GM18517 (cell line): Measurements from ENCODE around the gene HYAL2.
A peak's percentile ranks its signal among the peaks of the same experiment; 100 is the strongest.
"Not testable (repeated sequence)": the region's sequence is repeated elsewhere in the genome, so short reads cannot be mapped to it uniquely, and the experiment has no call there.

Source experiments
- ATAC-seq: cut with Tn5 transposase; IDR thresholded peaks from one replicate; pipeline ENCODE4 v1.9.1; 2021; ENCODE audit warnings: mild to moderate bottlenecking, moderate library complexity; ENCODE audit not compliant: unreplicated experiment

Gene HYAL2

DNA sequence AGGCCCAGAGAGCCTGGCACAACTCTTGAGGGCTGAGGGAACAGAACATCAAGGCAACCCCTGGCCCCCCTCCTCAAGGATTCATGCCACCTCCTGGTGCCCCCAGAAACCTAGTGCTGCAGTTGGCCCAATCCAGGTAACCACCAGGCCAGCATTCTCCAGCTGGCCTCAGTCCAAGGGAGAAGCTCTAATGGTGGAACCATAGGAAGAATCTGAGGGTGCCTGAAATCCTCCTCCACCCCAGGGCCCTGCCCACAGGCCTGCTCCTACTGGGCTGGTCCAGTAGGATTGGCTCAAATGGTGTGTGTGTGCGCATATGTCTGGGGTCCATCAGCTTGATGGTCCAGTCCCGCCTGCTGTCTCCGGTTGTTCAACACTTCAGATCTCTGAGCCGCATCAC is 7.7 kb downstream of the HYAL2 start:
- ATAC-seq: no peak

GRCh38 chr3:50314342-50314741 is 8.2 kb downstream of the HYAL2 start:
- no peak for ATAC-seq

DNA sequence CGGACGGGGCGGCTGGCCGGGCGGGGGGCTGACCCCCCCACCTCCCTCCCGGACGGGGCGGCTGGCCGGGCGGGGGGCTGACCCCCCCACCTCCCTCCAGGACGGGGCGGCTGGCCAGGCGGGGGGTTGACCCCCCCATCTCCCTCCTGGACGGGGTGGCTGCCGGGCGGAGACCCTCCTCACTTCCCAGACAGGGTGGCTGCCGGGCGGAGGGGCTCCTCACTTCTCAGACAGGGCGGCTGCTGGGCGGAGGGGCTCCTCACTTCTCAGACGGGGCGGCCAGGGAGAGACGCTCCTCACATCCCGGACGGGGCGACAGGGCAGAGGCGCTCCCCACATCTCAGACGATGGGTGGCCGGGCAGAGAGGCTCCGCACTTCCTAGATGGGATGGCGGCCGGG is 10.5 kb downstream of the HYAL2 start:
- ATAC-seq: not testable (repeated sequence)

DNA sequence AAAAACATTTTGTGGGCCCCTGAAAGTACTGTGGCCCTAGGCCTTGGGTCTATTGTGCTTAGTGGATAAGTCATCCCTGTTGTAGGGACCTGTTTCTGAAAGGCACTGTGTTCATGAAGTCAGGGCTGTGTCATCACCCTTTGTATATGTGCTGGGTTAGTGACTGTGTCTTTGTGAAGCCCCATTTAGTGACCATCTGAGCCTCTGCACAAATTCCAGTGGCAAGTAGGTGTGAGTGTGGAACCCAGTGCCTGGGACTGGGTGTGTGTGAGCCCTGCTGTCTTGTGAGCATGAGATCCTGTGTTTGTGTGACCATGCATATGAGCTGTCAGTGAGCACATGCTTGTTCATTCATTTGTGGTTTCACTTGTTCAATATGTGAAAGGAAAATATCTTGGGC is 17.9 kb downstream of the HYAL2 start:
- ATAC-seq: no peak

DNA sequence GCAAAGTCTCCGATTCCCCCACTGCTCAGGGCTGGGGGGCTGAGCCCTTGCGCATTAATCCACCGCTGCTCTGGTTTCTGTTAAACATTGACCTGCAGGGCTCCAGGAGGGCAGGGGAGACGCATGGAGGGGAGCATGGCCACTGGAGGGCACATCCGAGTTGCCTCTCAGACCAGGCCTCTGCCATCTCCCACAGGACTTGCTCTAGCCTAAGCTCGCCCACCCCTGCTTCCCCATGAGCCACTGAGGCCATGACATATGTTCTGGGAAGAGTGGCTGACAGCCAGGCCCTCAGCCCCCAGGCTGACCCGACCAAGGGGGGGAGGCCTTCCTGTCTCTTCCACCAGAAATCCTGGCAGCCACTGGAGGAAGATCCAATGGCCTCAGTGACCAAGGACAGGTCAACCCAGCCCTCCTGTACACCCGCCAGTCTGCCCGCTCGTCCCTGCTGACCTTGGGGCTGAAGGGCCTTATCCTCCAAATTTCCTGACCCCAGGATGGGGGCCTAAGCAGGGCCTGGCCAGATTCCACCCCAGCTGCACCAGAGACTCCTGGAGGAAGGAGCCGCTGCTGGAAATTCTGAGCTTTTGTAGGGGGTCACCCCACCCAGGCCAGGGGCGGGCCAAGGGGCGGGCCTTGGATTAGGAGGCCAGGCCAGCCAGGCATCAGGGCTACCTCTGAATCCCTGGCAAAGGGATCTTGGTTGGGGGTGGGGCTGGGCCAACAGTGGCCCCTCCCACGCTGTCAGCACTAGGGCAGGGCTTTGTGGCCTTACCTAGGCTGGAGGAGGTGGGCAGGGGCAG is 19.3 kb downstream of the HYAL2 start, which contains the start of gene HYAL1:
TSS of gene HYAL1 (minus strand) at position 562 of the 803 bp plus-strand sequence. CDS start 618 bp downstream, outside the sequence.
- ATAC-seq: no peak

- ATAC-seq: no peak
Measured at GRCh38 chr3:50302095-50303012, 20.2 kb downstream of the HYAL2 start.

GRCh38 chr3:50300681-50301254 is 21.8 kb downstream of the HYAL2 start:
- no peak for ATAC-seq

- no peak for ATAC-seq
Measured at GRCh38 chr3:50299929-50300680, 22.4 kb downstream of the HYAL2 start.

DNA sequence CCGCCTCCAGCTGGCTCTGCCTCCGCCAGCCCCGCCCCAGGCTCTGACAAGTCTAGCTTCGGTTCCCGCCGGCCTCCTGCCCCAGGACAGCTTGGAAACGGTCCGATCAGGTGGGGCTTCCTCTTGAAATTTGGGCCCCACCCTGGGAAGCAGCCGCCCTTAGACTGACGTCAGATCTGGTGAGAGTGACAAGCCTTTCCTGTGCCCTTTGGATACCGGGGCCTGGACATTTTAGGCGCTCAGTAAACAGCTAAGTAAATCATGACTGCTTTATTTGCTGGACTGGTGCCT is 23.0 kb downstream of the HYAL2 start:
- no peak for ATAC-seq

DNA sequence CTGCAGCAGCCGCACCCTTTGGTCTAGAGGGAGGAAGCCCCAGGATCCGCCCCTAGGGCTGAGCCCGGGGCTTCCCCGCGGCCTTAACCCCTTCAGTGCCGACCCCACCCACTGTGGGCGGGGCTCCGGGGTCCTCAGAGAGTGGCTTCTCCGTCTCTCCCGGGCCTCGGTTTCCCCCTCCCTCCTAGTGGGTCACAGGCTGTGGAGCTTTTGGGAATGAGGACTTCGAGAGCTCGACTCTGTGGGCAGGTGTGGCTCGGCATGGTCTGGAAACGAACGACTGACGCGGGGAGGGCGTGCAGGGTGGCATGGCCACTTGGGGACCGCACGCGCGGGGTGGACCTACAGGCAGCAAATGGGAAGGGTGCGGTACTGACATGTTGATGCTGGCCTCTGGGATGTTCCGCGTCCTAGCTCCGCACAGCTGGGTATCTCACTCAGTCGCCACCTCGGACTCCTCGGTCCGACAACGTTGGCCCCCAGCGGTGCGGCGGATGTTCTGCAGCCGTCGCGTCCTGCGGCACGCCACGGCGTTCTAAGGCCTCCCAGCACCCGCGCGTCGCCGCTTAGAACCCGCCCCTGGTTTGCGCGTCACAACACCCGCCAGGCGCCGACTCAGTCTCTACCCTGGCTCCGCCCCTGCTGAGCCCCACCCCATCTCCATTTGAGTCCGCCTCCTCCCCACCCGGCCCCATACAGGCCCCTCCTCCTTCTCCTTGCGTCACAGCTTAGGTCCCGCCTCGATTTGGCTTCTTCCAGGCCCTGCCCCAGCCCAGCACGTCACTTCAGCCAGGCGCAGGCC is 23.5 kb downstream of the HYAL2 start, which contains the start of the genes HYAL3 and NAA80:
TSS of gene HYAL3 (minus strand) at position 570 of the 802 bp plus-strand sequence. CDS start 3,803 bp downstream, outside the sequence.
TSS of gene NAA80 (minus strand) at position 570 of the 802 bp plus-strand sequence. CDS start 1,942 bp downstream, outside the sequence.
- ATAC-seq: peak; percentile 79

GRCh38 chr3:50297896-50298725 is 24.4 kb downstream of the HYAL2 start:
- no peak for ATAC-seq

GRCh38 chr3:50297384-50297775 is 25.2 kb downstream of the HYAL2 start:
- ATAC-seq: no peak

GRCh38 chr3:50296721-50297383 is 25.7 kb downstream of the HYAL2 start:
- no peak for ATAC-seq

DNA sequence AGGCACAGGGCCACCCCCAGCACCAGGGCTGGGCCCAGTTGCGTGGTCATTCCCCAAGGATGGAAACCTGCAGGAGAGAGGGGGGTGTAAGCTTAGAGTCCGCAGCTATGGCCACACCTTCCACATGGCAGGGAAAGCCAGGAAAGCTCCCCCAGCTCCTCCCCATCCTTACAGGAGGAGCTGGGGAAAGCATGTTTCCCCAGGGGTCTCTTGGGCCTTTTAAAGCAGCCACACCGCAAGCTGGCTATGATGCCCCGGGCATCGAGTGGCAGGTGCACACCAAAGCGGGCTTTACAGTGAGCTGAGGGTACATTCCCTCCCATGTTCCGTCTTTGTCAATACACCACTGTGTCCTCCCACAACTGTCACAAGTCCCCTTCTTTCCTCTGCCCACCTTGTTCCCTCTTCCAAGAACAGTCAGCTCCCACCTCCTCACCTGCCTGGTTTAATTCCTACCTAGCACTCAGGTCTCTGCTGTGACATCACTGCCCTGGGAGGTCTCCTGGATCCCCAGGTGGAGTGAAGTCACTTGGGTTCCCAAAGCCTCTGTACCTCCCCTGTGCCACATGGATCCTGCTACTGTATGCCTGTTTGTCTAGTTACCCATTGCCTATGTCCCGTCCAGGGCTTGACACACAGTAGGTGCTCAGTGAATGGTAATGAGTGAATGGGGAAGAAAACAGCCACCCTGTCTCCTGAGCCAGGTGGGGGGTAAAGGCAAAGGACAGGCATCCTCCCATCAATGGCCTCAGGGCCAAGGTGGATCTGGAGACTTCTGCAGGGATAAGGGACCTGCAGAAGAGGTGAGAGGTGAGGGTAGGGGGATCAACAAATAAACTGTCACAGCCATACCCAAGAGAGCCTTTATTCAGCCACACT is 26.8 kb downstream of the HYAL2 start:
- ATAC-seq: no peak

DNA sequence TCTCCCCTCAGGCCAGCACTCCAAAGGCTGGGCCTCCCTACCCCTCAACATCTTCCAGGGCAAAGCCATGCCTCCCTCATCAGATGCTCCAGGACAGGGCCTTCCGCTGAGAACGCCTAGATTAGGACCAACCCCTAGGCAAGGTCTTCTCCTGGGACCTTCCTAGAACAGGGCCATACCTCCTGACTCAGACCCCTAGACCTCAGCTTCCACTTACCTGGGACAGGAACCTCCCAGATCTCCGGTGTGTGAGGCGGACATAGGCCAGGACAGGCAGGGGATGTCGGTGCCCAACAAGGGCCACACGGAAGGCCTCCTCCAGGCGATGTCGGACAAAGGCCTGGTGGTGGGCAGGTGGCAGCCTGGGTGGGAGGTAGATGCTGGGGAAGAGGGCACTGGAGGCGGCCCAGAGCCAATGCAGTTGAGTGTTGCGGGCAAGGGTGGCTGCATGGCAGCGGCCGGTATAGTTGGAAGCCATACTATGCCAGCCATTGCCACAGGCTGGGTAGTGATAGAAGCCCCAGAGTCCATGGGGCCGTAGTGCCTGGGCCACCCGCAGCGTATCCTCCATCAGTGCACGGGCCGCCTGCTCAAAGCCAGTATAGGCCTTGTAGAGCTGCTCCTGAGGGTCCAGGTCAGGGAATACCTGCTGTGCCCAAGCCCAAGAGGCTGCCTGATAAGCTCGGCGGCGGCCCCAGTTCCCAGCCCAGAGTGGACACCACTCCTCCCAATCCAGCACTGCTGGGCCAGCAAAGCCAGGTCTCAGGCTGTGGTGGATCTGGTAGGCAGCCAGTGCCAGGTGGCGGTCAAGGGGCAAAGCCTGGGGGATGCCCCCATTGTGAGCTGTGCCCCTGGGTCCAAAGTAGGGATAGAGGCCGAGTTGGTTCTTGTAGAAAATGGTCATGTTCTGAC is 27.8 kb downstream of the HYAL2 start:
- no peak for ATAC-seq

- ATAC-seq: no peak
Measured at GRCh38 chr3:50294089-50294488, 28.5 kb downstream of the HYAL2 start.
